ENCODE results near the gene ZNF502.
"Not testable (repeated sequence)": the region's sequence is repeated elsewhere in the genome, so short reads cannot be mapped to it uniquely, and the experiment has no call there.

The ZNF502 gene

GRCh38 chr3:44712455-44713075 is at the start of gene ZNF502:
ZNF502 (plus strand) TSS chr3:44712660; CDS start chr3:44720262, 7,602 bp downstream.
- DNase-seq: peak; percentile 9 to 95 (median 80)

- no peak for DNase-seq
Measured at GRCh38 chr3:44665173-44665572, 47.3 kb upstream of the ZNF502 start.

- no peak for DNase-seq
Measured at GRCh38 chr3:44666346-44666745, 46.1 kb upstream of the ZNF502 start.

DNA sequence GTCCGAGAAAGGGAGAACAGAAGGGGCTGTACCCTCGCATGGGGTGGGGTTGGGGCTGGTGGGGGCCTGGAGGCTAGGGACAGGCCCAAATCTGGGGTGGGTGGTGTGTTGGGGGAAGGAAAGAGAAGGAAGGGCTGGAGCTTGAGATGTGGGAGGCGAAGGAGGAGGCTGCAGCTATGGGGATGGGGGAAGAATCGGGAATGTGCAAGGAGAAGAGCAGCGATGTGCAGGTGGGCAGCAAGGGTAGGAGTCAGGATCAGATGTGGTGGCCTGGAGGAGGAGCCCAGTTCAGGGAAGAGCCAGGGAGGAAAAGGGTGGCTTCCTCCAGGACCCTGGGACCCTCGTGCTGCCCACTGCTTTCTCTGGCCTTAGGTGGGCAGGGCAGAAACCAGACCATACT is 42.7 kb upstream of the ZNF502 start:
- DNase-seq: no peak

DNA sequence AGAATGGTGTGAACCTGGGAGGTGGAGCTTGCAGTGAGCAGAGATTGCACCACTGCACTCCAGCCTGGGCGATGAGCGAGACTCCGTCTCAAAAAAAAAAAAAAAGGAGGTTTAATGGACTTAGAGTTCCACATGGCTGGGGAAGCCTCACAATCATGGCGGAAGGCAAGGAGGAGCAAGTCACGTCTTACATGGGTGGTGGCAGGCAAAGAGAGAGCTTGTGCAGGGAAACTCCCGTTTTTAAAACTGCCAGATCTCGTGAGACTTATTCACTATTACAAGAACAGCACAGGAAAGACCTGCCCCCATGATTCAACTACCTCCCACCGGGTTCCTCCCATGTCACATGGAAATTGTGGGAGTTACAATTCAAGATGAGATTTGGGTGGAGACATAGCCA is 39.0 kb upstream of the ZNF502 start:
- not testable (repeated sequence) for DNase-seq

GRCh38 chr3:44674211-44674610 is 38.2 kb upstream of the ZNF502 start:
- no peak for DNase-seq

- no peak for DNase-seq
Measured at GRCh38 chr3:44678480-44679116, 33.9 kb upstream of the ZNF502 start.

DNA sequence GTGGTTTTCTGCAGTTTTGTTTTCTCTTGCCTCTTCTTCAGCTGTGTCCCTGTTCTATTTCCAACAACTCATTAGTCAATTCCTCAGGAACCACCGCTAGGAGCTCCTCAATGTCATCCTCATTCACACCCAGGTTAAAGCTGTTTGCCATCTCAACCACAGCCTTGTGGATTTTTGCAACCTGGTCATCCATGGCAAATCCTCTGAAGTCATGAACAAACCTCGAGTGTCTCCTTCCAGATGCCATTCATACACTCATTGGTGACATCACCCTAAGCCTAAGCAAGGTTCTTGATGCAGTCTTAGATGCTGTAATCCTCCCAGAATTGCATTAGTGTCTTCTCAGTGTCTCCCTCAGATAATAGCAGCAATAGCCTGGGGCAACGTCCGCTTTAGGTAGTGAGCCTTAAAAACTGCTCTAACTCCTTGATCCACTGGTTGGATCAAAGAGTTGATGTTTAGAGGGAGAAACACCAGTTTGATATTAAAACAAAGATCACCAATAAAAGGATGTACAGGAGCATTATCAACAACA is 31.5 kb upstream of the ZNF502 start:
- no peak for DNase-seq

- no peak for DNase-seq
Measured at GRCh38 chr3:44682182-44682896, 30.1 kb upstream of the ZNF502 start.

- DNase-seq: peak in 54 of 58 donors; percentile 8 to 79 (median 43)
Measured at GRCh38 chr3:44685128-44685800, 27.2 kb upstream of the ZNF502 start.

GRCh38 chr3:44687898-44688297 is 24.6 kb upstream of the ZNF502 start:
- DNase-seq: no peak

DNA sequence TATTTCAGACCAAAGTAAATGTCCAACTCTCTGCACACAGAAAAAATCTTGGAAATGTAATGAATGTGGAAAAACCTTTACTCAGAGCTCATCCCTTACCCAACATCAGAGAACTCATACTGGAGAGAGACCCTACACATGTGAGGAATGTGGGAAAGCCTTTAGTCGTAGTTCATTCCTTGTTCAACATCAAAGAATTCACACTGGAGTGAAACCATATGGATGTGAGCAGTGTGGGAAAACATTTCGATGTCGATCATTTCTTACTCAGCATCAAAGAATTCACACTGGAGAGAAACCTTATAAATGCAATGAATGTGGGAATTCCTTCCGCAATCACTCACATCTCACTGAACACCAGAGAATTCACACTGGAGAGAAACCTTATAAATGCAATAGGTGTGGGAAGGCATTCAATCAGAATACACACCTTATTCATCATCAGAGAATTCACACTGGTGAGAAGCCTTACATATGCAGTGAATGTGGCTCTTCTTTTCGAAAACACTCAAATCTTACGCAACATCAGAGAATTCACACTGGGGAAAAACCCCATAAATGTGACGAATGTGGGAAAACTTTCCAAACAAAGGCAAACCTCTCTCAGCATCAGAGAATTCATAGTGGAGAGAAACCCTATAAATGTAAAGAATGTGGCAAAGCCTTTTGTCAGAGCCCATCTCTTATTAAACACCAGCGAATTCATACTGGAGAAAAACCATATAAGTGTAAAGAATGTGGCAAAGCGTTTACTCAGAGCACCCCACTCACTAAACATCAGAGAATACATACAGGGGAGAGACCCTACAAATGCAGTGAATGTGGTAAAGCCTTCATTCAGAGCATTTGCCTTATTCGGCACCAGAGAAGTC is 9.0 kb downstream of the ZNF502 start:
- DNase-seq: no peak

DNA sequence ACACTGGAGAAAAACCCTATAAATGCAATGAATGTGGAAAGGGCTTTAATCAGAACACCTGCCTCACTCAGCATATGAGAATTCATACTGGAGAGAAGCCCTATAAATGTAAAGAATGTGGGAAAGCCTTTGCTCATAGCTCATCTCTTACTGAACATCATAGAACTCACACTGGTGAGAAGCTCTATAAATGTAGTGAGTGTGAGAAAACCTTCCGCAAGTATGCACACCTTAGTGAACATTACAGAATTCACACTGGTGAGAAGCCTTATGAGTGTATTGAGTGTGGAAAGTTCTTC is 9.6 kb downstream of the ZNF502 start:
- no peak for DNase-seq

DNA sequence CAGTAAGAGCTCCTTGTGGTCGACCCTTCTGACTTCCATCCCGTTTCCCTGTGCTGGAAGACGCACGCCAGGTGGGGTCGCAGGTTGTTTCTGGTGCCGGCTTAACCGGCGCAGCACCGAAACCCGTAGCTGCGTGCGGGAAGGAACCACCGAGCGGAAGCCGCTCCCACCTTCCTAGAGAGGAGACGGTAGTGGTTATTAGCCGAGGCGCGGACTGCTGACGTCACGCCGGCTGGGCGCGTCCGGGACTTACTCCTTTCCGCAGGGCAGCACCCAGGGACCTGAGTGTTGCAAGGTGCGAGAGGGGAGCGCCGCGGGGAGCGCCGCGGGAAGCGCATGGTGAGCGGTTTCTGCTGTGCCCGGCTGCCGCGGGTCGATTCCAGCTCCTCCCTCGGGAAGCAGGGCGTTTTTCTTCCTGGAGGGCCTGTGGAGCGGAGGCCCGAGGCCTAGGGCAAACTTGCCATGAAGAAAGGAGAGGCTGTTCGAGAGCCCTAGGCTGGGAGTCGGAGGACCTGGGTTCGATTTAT is 17.0 kb downstream of the ZNF502 start, which contains the start of gene ZNF501:
Gene ZNF501 (plus strand): TSS at position 252 of the 527 bp plus-strand sequence. CDS start 4,787 bp downstream, outside the sequence.
- DNase-seq: peak; percentile 3 to 93 (median 78)

- no peak for DNase-seq
Measured at GRCh38 chr3:44734646-44735168, 22.2 kb downstream of the ZNF502 start.

GRCh38 chr3:44761101-44761423 is 48.6 kb downstream of the ZNF502 start:
- DNase-seq: no peak

DNA sequence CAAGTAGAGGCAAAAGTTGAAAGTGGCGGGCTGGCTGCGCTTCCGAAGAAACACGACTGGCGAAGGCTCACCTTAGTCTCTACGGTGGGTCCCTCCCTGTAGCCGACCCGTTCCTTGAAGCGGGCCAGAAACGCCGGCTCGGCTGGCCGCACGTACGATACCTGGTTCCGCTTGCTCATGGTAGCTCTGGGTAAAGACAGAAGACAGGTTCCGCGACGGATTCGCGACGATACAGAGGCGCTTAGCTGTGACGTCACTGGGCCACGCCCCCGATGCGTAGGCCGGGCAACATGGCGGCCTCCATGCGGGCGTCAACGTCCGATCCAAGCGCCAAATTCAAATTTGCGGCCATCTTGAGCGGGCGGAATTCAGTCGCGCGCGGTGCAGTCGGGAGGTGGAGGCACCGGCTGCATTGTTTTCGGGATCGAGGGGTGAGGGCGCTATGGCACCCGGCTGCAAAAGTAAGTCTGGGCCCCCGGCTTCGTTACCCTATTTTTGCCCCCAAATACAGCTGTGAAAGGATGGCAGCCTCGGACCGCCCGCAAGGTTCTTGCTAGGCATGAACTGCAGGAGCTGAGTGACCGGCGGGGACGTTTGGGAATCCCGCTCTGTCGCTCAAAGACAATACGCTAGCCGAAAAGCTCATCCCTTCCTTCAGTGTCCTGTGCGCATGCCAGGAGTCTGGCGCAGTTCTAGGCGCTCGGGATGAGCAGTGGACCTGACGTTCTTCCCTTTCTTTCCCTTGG is 49.1 kb downstream of the ZNF502 start, which contains the start of the genes KIAA1143 and KIF15:
Gene KIAA1143 (minus strand): TSS at position 196 of the 746 bp plus-strand sequence. CDS start 17 bp downstream, at position 179.
Gene KIF15 (plus strand): TSS at position 371 of the 746 bp plus-strand sequence. CDS start 72 bp downstream, at position 443.
- peak; percentile 32 to 97 (median 89) for DNase-seq

- DNase-seq: no peak
Measured at GRCh38 chr3:44762170-44762677, 49.8 kb downstream of the ZNF502 start.

DNA sequence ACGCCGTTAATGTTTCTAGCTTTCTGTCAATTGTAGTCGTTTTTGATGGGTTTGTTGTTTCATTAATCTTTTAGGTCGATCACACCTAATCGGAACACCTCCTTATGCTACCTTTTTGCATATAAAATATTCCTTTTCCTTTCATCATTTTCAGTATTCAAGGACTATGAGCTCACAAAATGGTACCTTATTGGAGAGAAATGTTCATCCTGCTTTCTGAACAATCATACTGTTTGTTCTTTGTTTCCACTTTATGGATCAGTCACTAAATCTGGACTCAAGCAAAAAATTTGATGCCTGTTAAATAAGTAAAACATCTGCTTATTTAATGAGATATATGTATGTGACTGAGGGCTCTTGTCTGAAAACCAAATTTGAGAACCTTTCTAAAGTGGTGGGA is 50.2 kb downstream of the ZNF502 start:
- no peak for DNase-seq

Data from anterior cingulate cortex (tissue), 58 donors.